HepG2 (cell line): ENCODE measurements around the gene CNDP1.
"Not testable (repeated sequence)": the region's sequence is repeated elsewhere in the genome, so short reads cannot be mapped to it uniquely, and the experiment has no call there.

Experiments used
- BCLAF1 ChIP-seq: fragments of 450-650 bp; IDR thresholded peaks from 2 replicates; pipeline ENCODE4 v1.6.1; 2017; ENCODE audit warnings: mild to moderate bottlenecking
- CTCF ChIP-seq: sonication (generic); formaldehyde crosslinking; IDR thresholded peaks from 2 replicates; pipeline ENCODE4 v1.5.0; 2020; ENCODE audit warnings: mild to moderate bottlenecking, missing genetic modification reagents, moderate library complexity
- HNF1A ChIP-seq, 2 experiments: sonication (generic) in 1 of 2; formaldehyde crosslinking in 1 of 2; IDR thresholded peaks; 2 replicates each; pipeline versions ENCODE4 v1.4.0 to v1.6.1; 2016 to 2020; ENCODE audit warnings: borderline replicate concordance in 1 of 2, low read depth in 1 of 2, mild to moderate bottlenecking in 1 of 2, missing genetic modification reagents in 1 of 2
- MLX ChIP-seq: IDR thresholded peaks from 2 replicates; pipeline ENCODE4 v1.6.1; 2016
- PITX1 ChIP-seq: sonication (generic); formaldehyde crosslinking; IDR thresholded peaks from 2 replicates; pipeline ENCODE4 v1.5.1; 2020; ENCODE audit warnings: mild to moderate bottlenecking, missing genetic modification reagents
- POLR2A ChIP-seq, 2 experiments: IDR thresholded peaks; 2 replicates each; pipeline ENCODE4 v1.6.1; 2011; ENCODE audit warnings: low read depth in 2 of 2, low read length in 2 of 2, mild to moderate bottlenecking in 1 of 2, moderate library complexity in 1 of 2; ENCODE audit not compliant: insufficient read depth in 1 of 2
- ZNF768 ChIP-seq: sonication (generic); formaldehyde crosslinking; IDR thresholded peaks from 2 replicates; pipeline ENCODE4 v1.4.0; 2020; ENCODE audit warnings: missing genetic modification reagents

- not testable (repeated sequence) for TF ChIP-seq BCLAF1; POLR2A (IDR thresholded peaks at IDR 0.05; ENCODE audit: insufficient read depth in 1 of 2, low read depth in 2 of 2, low read length in 2 of 2); CTCF; PITX1 (CRISPR knock-in tag); ZNF768 (CRISPR knock-in tag); HNF1A (IDR thresholded peaks at IDR 0.05; ENCODE audit: low read depth); HNF1A (CRISPR knock-in tag; IDR thresholded peaks at IDR 0.05; ENCODE audit: borderline replicate concordance); MLX (CRISPR knock-in tag)
These were observed 33.5 kb upstream of the CNDP1 start for GRCh38 chr18:74500774-74501173.
